HG02840 (cell line): ENCODE measurements around the gene THOC5.
A peak's percentile ranks its signal among the peaks of the same experiment; 100 is the strongest.
"Not testable (repeated sequence)": the region's sequence is repeated elsewhere in the genome, so short reads cannot be mapped to it uniquely, and the experiment has no call there.

Experiments used
- ATAC-seq: cut with Tn5 transposase; IDR thresholded peaks from one replicate; pipeline ENCODE4 v1.9.1; 2021; ENCODE audit warnings: mild to moderate bottlenecking, moderate library complexity, moderate number of reproducible peaks; ENCODE audit not compliant: unreplicated experiment, low FRiP score

Gene THOC5

DNA sequence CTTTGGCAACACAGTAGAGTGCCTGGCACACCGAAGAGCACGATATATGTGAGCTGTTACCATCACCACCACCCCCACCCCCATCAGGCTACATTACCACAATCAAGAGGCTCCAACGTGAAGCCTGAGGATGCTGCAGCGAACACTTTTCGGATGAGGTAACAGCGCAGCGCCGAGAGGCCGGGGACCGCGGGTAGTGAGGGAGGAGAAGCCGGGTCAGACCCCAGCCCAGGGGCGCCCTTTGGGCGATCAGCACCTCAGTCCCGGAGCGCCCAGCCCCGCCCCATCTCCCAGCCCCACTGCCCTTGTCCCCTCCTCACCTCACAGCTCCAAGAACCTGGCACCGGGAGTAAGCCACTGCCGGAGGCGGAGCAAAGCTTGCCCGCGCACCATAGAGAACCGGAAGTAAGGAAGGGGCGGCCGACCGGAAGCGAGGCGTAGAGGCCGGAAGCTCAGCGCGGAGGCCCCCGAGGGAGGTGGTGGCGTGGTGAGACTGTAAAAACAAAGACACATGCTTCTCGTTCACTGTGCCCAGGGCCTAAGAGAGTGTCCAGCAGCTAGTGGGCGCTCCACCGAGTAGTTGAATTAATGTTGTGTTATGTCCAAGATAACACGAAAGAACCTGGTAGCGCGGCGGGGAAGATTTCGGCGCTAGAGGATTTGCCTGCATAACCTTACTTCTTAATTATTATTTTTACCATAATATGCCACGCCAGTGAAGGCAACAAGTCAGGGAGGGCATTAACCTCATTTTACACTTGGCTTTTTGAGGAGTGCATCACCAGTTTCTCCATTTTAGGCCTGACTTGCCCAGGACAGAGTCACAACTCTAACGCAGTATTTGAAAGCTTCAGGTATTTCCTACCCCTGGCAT, at the start of gene THOC5:
Gene THOC5 (minus strand): TSS at position 407 of the 874 bp plus-strand sequence. CDS start 4,610 bp downstream, outside the sequence.
- peak; percentile 93 for ATAC-seq

DNA sequence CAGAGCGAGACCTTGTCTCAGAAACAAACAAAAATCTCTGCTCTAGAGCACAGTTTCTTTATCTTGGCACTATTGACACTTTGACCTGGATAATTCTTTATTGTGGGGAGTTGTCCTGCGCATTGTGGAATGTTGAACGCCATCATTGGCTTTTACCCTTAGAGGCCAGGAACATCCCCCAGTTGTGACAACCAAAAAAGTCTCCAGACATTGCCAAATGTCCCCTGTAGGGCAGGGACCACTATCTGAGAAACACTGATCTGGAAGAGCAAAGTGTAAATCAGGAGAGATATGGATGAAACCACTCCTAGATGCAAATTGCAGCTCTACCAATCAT, 45.1 kb upstream of the THOC5 start:
- no peak for ATAC-seq

DNA sequence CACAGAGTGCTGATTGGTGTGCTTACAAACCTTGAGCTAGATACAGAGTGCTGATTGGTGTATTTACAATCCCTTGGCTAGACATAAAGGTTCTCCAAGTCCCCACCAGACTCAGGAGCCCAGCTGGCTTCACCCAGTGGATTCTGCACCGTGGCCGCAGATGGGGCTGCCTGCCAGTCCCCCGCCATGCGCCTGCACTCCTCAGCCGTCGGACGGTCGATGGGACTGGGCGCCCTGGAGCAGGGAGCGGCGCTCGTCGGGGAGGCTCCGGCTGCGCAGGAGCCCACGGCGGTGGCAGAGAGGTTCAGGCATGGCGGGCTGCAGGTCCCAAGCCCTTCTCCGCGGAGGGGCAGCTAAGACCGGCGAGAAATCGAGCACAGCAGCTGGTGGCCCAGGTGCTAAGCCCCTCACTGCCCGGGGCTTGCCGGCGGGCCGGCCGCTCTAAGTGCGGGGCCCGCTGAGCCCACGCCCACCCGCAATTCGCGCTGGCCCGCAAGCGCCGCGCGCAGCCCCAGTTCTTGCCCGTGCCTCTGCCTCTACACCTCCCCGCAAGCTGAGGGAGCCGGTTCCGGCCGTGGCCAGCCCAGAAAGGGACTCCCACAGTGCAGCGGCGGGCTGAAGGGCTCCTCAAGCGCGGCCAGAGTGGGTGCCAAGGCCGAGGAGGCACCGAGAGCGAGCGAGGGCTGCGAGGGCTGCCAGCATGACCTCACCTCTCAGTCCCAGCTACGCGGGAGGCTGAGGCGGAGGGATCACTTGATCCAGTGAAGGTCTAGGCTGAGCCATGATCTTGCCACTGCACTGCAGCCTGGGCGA, 44.5 kb upstream of the THOC5 start:
- not testable (repeated sequence) for ATAC-seq

DNA sequence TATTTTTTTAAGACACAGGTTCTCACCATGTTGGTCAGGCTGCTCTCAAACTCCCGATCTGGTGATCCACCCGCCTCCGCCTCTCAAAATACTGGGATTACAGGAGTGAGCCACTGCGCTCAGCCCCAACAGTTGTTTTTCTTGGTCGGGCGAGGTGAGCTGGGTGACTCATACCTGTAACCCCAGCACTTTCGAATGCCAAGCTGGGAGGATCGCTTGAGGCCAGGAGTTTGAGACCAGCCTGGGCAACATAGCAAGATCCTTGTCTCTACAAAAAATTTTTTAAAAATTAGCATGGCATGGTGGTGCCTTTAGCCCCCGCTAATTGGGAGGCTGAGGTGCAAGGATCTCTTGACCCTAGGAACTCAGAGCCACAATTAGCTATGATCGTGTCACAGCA, 42.9 kb upstream of the THOC5 start:
- no peak for ATAC-seq

DNA sequence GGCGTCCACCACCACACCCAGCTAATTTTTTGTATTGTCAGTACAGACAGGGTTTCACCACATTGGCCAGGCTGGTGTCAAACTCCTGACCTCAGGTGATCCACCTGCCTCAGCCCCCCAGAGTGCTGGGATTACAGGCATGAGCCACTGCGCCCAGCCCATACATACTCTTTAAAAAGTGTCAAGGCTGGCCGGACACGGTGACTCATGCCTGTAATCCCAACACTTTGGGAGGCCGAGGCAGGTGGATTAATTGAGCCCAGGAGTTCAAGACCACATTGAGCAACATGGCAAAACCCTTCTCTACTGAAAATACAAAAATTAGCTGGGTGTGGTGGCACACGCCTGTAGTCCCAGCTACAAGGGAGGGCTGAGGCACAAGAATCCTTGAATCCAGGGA, 40.9 kb upstream of the THOC5 start:
- ATAC-seq, result not testable (repeated sequence)

DNA sequence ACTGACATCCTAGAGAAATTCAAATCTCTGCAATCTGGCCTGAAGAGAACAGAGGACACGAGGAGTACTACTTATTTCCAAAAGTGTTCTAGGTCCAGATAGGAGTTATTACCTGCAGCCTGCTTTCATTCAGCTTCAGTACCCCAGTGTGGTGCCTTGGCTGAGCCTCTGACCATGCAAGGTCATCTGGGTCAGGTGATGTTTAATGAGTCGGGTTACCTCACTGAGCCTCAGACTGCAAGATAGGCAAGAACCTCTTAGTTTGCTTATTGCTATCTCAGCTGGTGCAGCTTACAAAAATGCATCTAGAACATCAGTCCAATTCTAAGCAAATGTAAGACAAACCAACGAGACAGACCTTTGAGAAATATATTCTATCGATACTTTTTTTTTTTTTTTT, 40.4 kb upstream of the THOC5 start:
- no peak for ATAC-seq

DNA sequence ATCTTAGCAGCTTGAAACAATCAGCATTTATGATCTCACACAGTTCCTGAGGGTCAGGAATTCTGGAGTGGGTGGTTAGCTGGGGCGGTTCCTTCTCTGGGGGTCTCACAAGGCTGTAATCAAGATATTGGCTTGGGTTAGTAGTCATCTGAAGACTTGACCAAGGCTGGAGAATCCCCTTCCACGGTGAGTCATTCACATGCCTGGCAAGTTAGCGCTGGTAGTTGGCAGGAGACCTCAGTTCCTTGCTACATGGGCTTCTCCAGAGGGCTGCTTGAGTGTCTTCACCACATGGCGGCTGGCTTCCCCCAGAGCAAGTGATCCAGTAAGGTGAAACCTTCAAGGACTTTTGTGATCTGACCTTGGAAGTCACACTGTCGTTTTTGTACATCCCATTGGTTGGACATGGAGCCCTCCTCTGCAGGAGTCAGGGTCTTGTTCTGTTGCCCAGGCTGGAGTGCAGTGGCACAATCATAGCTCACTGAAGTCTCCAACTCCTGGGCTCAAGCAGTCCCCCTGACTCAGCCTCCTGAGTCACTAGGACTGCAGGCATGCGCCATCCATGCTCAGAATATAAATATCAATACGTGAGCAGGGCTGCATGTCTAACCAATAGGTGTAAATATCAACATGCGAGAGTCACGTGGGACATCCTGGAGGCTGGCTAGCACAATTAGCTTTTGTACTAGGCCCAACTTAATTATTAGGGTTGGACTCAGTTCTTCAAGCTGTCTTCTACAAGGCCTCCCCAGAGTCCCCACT, 34.6 kb upstream of the THOC5 start:
- no peak for ATAC-seq

DNA sequence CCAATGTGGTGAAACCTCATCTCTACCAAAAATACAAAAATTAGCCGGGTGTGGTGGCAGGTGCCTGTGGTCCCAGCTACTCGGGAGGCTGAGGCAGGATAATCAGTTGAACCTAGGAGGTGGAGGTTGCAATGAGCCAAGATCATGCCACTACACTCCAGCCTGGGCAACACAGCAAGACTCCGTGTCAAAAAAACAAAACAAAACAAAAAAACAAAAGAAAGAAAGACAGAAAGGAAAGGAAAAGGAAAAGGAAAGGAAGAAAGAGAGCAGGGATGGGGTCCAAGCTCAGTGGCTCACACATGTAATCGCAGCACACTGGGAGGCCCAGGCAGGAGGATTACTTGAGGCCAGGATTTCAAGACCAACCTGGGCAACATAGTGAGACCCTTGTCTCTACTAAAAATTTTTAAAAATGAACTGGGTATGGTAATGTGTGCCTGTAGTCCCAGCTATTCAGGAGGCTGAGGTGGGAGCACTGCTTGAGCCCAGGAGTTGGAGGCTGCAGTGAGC, 32.7 kb upstream of the THOC5 start:
- not testable (repeated sequence) for ATAC-seq

DNA sequence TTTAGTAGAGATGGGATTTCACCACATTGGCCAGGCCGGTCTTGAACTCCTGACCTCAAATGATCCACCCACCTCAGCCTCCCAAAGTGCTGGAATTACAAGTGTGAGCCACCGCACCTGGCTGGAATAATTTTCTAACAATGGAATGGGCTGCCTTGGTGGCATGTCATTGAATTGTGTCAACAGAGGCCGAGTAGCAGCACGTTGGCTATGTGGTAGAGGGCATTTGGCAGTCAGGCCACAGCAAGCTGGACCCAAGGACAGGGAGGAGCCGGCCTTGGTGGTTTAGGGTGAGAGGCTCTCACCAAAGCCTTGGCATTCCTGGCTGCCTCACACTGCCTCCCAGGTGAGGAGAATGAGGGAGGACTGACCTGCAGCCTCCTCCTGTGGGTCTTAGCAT, 31.4 kb upstream of the THOC5 start:
- no peak for ATAC-seq

DNA sequence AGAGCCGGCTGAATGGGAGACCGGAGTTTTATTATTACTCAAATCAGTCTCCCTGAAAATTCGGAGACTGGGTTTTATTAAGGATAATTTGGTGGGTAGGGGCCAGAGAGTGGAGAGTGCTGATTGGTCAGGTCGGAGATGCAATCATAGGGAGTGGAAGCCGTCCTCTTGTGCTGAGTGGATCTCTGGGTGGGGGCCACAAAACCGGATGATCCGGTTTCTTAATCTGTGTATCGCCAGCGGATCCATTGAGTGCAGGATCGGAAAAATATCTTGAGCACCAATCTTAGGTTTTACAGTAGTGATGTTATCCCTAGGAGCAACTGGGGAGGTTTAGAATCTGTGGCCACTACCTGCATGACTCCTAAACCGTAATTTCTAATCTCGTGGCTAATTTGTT, 28.2 kb upstream of the THOC5 start:
- no peak for ATAC-seq

DNA sequence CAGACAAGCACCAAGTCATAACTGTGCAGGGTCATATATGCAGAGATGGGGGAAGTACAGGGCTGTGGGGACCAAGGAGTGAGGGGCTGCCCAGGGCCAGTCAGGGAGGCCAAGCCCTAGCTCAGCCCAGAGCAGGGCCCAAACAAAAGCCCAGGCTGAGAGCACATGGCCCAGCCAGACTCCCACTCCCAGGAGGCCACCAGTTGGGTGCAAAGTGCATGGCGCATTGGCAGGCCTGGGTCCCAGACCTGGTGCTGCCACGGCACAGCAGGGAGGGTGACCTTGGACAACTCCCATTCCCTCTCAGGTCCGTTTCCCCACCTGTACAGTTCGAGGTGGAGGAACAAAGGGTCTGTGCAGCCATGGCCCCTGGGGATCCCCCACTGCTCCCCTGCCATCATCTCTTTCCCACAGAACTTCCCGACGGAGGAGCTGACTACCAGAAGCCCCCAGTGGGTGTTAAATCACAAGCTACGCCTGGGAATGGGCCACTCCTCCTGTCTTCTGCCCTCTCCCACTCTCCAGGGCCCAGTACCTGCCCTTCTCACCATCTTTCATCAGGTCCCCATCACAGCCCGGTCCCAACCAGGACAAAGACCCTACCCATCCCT, 26.7 kb upstream of the THOC5 start:
- ATAC-seq, result no peak

DNA sequence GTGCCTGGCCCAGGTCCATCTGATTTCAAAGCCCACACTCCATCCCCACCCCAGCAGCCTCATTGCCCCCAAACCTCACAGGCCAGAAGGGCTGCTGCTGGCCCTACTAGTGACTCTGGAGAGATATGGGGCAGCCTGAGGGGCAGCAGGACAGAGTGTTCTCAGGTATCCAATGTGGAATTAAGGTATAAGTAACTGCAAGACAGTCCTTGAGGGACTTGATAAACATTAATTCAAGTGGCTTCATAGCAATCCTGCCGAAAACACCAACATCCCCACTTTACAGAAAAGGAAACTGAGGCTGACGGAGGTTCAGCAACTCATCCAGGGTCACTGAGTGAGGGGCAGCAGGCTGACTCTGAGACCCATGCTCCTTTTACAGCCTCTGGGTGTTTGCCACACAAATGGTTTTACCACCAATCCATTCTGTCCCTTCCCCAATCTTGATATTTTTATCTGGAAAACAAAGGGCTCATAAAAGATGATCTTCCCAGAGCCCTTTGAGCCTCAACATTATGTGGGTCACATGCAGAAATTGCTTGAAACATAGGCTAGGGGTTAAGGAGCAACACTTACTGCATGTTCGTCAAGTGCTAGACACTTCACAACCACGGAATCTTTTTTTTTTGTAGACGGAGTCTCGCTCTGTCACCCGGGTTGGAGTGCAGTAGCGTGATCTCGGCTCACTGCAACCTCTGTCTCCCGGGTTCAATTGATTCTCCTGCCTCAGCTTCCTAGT, 25.1 kb upstream of the THOC5 start:
- no peak for ATAC-seq

DNA sequence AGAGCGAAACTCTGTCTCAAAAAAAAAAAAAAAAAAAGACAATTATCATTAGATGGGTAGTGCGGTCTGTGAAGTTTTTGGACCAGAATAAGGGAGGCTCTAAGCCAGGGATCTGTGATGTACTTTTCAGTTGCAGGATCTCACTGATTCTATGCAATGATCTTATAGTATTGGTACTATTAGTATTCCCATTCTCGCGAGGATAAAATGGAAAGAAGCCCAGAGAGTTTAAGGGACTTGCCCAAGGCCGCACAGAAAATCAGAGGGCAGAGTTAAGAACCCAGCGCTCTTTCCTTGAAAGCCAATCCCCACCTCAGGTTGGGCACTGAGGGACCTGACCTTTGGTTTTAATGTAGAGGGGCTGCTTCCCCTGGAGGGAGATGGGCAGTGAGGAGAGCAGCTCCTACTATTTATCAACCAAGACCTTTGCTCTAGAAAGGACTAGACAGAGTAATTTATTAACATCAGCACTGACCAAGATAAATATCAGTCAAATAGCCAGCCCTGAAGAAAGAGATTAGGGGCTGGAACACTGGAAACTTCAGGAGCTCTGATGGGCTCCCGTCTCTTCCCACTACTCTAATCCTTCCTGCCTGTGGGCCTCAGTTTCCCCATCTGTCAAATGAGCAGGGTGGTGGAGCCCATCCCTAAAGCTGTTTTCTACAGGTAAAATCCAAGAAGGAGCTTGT, 21.3 kb upstream of the THOC5 start:
- ATAC-seq, result no peak

DNA sequence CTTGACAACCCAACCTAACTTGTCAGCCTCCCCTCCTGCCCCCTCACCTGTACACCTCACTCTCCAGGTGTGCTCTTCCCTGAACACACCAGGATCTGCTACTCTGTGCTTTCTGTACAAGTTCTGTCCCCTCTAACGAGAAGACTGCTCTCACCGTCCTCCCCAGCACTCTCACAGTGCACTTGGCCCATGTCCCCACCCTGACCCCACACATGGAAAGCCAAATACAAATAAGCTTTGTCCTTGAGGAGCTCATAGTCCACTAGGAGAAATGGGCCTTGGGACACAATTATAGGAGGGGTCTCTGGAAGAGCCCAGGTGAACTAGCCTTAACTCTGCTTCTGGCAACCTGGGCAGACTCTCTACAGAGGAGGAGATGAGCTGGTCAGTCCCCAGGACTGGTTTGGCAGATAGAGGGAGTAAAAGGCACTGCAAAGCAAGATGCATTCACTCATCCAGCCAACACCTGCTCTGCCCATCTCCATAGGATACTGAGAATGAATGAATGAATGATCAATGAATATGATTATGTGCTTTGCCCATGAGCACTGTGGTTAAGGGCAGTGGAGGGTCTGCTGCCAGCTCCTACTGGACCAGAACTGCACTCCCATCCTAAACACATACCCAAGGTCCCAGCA, 17.5 kb upstream of the THOC5 start:
- no peak for ATAC-seq

DNA sequence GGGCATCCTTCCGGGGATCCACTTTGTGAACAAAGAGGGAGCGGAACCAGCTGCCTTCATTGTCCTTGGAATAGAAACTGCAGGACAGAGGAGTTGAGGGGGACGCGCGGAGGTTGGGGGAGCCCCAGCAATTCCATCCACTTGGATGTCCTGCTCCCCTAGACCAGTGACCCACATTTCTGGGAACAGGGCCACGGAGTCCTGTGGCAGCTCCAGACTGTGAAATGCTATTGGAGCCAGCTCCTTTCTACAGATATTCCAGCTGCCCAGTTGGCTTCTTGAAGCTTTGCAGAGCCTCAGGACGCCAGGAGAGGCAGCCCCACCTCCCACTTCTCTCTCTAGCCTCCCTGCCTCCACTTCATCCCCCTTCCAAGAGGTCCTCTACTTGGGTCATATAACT, 16.9 kb upstream of the THOC5 start:
- ATAC-seq, result no peak

DNA sequence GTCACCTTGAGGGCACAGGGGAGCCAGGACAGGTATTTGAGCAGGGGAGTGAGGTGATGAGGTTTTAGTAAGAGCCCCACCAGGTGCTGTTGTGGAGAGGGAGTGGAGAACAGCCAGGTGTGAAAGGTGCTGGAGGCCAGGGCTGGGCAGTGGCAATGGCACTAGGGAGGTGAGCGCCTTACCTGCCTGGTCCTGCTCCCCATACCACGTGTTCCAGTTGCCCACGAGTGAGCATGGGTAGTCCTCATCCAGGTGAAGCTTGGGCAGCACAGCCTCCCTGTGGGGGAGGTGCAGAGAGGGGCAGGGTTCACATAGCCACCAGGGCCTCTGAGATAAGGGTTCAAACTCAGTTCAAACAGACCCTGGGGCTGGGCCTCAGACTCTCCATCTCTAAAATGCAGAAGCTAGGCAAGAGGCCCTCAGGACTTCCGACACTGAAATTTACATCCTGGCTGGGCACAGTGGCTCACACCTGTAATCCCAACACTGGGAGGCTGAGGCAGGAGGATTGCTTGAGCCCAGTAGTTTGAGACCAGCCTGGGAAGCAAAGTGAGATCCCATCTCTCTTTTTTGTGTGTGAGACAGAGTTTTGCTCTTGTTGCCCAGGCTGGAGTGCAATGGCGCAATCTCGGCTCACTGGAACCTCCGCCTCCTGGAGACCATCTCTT, 15.6 kb upstream of the THOC5 start:
- ATAC-seq, result no peak

DNA sequence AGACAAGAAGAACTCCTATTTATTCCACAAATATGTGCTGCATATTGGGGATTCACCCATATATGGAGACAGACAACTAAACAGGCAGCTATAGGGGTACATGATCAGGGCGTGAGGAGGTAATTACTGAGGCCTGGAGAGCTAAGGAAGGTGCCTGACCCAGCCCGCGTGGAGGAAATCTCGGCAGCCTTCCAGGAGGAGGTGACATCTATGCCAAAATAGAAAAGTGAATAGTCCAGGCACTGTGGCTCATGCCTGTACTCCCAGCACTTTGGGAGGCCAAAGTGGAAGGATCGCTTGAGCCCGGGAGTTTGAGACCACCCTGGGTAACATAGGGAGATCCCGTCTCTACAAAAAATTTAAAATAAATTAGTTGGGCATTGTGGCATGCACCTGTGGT, 13.8 kb upstream of the THOC5 start:
- ATAC-seq, result no peak

DNA sequence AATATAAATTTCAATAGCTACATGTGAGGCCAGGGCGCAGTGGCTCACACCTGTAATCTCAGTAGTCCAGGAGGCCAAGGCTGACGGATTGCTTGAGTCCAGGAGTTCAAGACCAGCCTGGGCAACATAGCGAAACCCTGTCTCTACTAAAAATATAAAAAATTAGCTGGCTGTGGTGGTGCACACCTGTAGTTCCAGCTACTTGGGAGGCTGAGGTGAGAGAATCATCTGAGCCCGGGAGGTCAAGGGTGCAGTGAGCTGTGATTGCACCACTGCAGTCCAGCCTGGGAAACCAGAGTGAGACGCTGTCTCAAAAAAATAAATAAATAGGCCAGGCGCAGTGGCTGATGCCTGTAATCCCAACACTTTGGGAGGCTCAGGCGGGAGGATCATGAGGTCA, 13.0 kb upstream of the THOC5 start:
- ATAC-seq, result not testable (repeated sequence)
